HCT116 (cell line): ENCODE data around the gene ATP6AP1.

ENCODE experiments used
- EGR1 ChIP-seq: IDR thresholded peaks from 2 replicates; pipeline ENCODE4 v1.6.1; 2012; ENCODE audit warnings: low read depth
- EZH2 ChIP-seq: fragments of 200-600 bp; sonication (generic); IDR thresholded peaks from 2 replicates; pipeline ENCODE4 v1.6.1; 2017; ENCODE audit warnings: antibody characterized with exemption, mixed run types
- EZH2phosphoT487 ChIP-seq: fragments of 200-600 bp; IDR thresholded peaks from 2 replicates; pipeline ENCODE4 v1.6.1; 2018; ENCODE audit warnings: antibody characterized with exemption, borderline replicate concordance
- JUND ChIP-seq: IDR thresholded peaks from 2 replicates; pipeline ENCODE4 v1.6.1; 2012
- POLR2A ChIP-seq: IDR thresholded peaks from 2 replicates; pipeline ENCODE4 v1.7.0; 2011; ENCODE audit warnings: borderline replicate concordance; ENCODE audit not compliant: insufficient read depth, insufficient read length; ENCODE audit errors: extremely low read depth
- POLR2AphosphoS5 ChIP-seq: IDR thresholded peaks from 2 replicates; pipeline ENCODE4 v1.6.1; 2011; ENCODE audit warnings: mild to moderate bottlenecking, low read depth, low read length, moderate library complexity
- RAD21 ChIP-seq: IDR thresholded peaks from 2 replicates; pipeline ENCODE4 v1.6.1; 2012; ENCODE audit warnings: low read depth, mild to moderate bottlenecking
- REST ChIP-seq: IDR thresholded peaks from 2 replicates; pipeline ENCODE4 v1.6.1; 2012; ENCODE audit warnings: low read depth
- SIN3A ChIP-seq: IDR thresholded peaks from 2 replicates; pipeline ENCODE4 v1.6.1; 2012; ENCODE audit warnings: low read depth
- TCF7L2 ChIP-seq: IDR thresholded peaks from 2 replicates; pipeline ENCODE4 v1.7.0; 2011; ENCODE audit warnings: borderline replicate concordance, inconsistent platforms; ENCODE audit not compliant: insufficient read depth, insufficient read length; ENCODE audit errors: extremely low read depth
- ZFX ChIP-seq: fragments of 450-650 bp; IDR thresholded peaks from 2 replicates; pipeline ENCODE4 v1.6.1; 2017
- ZNF274 ChIP-seq: fragments of 200-500 bp; sonication (Bioruptor generic); IDR thresholded peaks from 2 replicates; pipeline ENCODE4 v1.6.1; 2014; ENCODE audit warnings: mild to moderate bottlenecking, low read depth, low read length, inconsistent platforms
- TF ChIP-seq, protein P1 (sequence below), 3 experiments: fragments of 200-600 bp in 1 of 3; sonication (generic) in 1 of 3; IDR thresholded peaks in 2 of 3; conservative IDR thresholded peaks in 1 of 3; 2 replicates each; pipeline ENCODE4 v1.5.1; 2012 to 2017; ENCODE audit warnings: low read depth in 2 of 3, low read length in 2 of 3, antibody characterized with exemption in 1 of 3, borderline replicate concordance in 1 of 3, control low read depth in 1 of 3, mild to moderate bottlenecking in 1 of 3, mixed read lengths in 1 of 3, mixed run types in 1 of 3, moderate library complexity in 1 of 3; ENCODE audit not compliant: insufficient read depth in 1 of 3
- TF ChIP-seq, protein P2 (sequence below): IDR thresholded peaks from 2 replicates; pipeline ENCODE4 v1.6.1; 2012

DNA sequence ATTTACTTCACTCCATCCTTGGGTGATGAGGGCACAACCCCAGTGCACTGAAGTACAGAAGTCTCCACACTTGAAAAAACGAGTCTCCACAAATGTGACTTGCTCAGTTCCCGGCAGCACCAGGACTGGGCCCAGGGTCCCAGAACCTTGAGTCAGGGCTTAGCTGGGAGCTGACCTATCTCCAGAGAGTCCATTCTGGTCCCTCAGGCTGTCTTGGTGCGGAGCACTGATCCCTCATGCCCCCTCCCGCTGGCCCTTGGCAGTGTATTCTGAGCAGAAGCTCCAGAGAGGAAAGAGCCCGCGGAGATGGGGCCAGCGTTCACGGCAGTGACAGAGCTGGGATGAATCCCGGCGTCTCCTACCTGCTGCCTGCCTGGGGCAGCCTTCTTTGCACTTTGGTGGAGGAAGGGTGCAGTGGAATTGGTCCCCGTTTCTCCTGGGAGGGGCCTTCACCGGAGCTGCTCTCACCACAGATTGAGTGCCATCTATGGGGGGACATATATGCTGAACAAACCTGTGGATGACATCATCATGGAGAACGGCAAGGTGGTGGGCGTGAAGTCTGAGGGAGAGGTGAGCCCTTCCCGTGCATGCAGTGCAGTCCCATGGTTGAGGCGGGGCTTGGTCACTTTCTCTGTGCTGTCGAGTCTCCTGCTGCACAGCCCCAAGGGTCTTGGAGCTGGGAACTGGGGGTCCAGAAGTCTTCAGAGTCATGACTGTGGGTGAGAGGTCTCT lies 12.3 kb downstream of the ATP6AP1 start:
- TF ChIP-seq SIN3A (no peak), ZNF274 (no peak), POLR2A (no peak), TCF7L2 (no peak), EZH2phosphoT487 (no peak), JUND (no peak), REST (no peak), EGR1 (no peak), EZH2 (no peak), ZFX (no peak), POLR2AphosphoS5 (no peak), RAD21 (no peak)
- TF ChIP-seq, protein P1, sequence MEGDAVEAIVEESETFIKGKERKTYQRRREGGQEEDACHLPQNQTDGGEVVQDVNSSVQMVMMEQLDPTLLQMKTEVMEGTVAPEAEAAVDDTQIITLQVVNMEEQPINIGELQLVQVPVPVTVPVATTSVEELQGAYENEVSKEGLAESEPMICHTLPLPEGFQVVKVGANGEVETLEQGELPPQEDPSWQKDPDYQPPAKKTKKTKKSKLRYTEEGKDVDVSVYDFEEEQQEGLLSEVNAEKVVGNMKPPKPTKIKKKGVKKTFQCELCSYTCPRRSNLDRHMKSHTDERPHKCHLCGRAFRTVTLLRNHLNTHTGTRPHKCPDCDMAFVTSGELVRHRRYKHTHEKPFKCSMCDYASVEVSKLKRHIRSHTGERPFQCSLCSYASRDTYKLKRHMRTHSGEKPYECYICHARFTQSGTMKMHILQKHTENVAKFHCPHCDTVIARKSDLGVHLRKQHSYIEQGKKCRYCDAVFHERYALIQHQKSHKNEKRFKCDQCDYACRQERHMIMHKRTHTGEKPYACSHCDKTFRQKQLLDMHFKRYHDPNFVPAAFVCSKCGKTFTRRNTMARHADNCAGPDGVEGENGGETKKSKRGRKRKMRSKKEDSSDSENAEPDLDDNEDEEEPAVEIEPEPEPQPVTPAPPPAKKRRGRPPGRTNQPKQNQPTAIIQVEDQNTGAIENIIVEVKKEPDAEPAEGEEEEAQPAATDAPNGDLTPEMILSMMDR (IDR thresholded peaks at IDR 0.05 in 2 of 3, conservative IDR thresholded peaks at IDR 0.05 in 1 of 3; ENCODE audit: borderline replicate concordance in 1 of 3, insufficient read depth in 1 of 3, low read depth in 2 of 3, low read length in 2 of 3): no peak
- TF ChIP-seq, protein P2, sequence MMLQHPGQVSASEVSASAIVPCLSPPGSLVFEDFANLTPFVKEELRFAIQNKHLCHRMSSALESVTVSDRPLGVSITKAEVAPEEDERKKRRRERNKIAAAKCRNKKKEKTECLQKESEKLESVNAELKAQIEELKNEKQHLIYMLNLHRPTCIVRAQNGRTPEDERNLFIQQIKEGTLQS: no peak
